BE2C (cell line): ENCODE results near the gene LCT.
A peak's percentile ranks its signal among the peaks of the same experiment; 100 is the strongest.

Experiments used
- DNase-seq: peaks from one replicate; pipeline ENCODE4 v3.0.0-alpha.2; 2020
- H3K27me3 ChIP-seq: fragments of 250-450 bp; sonication (Bioruptor Pico); 2 replicates; pipeline ENCODE4 v1.5.1; 2020; ENCODE audit warnings: mild to moderate bottlenecking
- H3K36me3 ChIP-seq: fragments of 250-450 bp; sonication (Bioruptor Pico); 2 replicates; pipeline ENCODE4 v1.5.1; 2020; ENCODE audit warnings: mild to moderate bottlenecking
- H3K4me1 ChIP-seq: fragments of 250-450 bp; sonication (Bioruptor Pico); 2 replicates; pipeline ENCODE4 v1.5.1; 2020
- H3K4me3 ChIP-seq: 2 replicates; pipeline ENCODE4 v1.5.1; 2011; ENCODE audit warnings: low read depth, low read length
- H3K9me3 ChIP-seq: fragments of 250-450 bp; sonication (Bioruptor Pico); 2 replicates; pipeline ENCODE4 v1.5.1; 2020
- TF ChIP-seq, protein P1 (sequence below): IDR thresholded peaks from 2 replicates; pipeline ENCODE4 v1.5.1; 2012; ENCODE audit warnings: mild to moderate bottlenecking, low read depth, low read length

Gene LCT

DNA sequence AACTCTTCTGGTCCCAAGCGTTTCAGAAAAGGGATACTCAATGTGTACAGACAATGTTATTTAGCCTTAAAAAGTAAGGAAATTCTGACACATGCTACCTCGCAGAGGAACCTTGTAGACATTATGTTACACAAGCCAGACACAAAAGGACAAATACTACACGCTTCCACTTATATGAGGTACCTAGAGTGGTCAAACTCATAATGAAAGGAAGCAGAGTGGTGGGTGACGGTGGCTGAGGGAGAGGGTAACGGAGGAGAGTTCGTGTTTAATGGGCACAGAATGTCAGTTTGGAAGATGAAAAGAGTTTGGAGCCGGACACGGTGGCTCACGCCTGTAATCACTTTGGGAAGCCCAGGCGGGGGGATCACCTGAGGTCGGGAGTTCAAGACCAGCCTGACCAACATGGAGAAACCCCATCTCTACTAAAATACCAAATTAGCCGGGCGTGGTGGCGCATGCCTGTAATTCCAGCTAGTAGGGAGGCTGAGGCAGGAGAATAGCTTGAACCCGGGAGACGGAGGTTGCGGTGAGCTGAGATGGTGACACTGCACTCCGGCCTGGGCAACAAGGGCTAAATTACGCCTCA lies 37.9 kb upstream of the LCT start:
- H3K27me3 ChIP-seq, result no peaks in the 10 kb centered on the region
- H3K9me3 ChIP-seq, result no peaks in the 10 kb centered on the region
- TF ChIP-seq, protein P1, sequence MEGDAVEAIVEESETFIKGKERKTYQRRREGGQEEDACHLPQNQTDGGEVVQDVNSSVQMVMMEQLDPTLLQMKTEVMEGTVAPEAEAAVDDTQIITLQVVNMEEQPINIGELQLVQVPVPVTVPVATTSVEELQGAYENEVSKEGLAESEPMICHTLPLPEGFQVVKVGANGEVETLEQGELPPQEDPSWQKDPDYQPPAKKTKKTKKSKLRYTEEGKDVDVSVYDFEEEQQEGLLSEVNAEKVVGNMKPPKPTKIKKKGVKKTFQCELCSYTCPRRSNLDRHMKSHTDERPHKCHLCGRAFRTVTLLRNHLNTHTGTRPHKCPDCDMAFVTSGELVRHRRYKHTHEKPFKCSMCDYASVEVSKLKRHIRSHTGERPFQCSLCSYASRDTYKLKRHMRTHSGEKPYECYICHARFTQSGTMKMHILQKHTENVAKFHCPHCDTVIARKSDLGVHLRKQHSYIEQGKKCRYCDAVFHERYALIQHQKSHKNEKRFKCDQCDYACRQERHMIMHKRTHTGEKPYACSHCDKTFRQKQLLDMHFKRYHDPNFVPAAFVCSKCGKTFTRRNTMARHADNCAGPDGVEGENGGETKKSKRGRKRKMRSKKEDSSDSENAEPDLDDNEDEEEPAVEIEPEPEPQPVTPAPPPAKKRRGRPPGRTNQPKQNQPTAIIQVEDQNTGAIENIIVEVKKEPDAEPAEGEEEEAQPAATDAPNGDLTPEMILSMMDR, result no peak
- peak overlapping the region; percentile 69 for H3K4me3 ChIP-seq
- no peaks in the 10 kb centered on the region for H3K4me1 ChIP-seq
- H3K36me3 ChIP-seq, result peaks cover 9% of the 10 kb centered on the region; the same call in 1 of the 2 replicates
- no peak for DNase-seq

DNA sequence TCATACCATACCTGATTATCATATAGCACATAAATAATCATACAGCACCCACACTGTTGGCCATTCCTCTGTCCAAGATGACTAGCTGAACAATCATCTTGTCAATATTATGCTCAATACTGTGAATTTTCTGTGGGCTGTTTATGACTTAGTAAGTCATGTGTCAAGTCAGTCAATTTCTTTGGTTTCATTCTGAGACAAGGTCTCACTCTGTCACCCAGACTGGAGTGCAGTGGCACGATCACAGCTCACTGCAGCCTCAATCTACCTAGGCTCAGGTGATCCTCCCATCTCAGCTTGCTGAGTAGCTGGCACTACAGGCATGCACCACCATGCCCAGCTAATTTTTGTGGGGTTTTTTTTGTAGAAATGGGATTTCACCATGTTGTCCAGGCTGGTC lies 33.6 kb upstream of the LCT start:
- no peak for DNase-seq
- Histone ChIP-seq H3K27me3 (no peaks in the 10 kb centered on the region), H3K9me3 (no peaks in the 10 kb centered on the region), H3K4me3 (no peak overlapping the region), H3K4me1 (no peaks in the 10 kb centered on the region), H3K36me3 (peaks cover 26% of the 10 kb centered on the region)
- TF ChIP-seq, protein P1, result no peak

DNA sequence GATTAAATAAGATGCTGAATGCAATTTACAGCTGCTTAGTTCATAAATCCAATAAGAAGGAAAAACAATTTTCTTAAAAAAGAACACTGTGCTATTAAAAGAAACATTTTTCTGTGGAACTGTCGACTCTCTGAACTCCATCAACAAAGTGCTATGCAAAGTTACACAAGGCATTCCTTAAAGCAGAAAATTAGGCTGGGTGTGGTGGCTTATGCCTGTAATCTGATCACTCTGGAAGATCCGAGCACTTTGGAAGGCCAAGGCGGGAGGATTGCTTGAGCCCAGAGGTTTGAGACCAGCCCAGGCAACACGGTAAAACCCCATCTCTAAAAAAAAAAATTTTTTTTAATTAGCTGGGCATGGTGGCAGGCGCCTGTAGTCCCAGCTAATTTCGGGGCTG lies 26.2 kb upstream of the LCT start:
- Histone ChIP-seq H3K27me3 (no peaks in the 10 kb centered on the region), H3K4me1 (no peaks in the 10 kb centered on the region), H3K4me3 (no peak overlapping the region), H3K36me3 (peaks cover 25% of the 10 kb centered on the region), H3K9me3 (no peaks in the 10 kb centered on the region)
- TF ChIP-seq, protein P1, result no peak
- DNase-seq, result no peak

DNA sequence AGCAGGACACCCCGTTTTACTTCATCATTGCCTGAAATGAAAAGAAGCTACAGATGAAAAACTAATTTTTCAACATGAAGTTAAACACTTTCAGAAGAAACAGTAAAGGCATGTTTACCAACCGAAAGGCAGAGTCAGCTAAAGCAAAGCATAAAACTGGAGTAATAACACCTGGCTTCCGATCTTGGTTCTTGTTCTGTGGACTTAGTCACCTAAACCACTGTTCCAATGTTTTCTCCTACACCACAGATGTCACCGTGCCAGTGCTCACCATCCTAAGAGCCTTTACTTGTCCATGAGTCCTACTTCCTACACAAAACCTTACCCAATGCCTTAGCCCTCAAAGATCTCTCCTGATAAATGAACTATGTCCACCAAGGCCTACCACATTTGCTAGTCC lies 25.7 kb upstream of the LCT start:
- Histone ChIP-seq H3K36me3 (peaks cover 21% of the 10 kb centered on the region), H3K9me3 (no peaks in the 10 kb centered on the region), H3K4me1 (no peaks in the 10 kb centered on the region), H3K4me3 (no peak overlapping the region), H3K27me3 (no peaks in the 10 kb centered on the region)
- TF ChIP-seq, protein P1, result no peak
- no peak for DNase-seq

DNA sequence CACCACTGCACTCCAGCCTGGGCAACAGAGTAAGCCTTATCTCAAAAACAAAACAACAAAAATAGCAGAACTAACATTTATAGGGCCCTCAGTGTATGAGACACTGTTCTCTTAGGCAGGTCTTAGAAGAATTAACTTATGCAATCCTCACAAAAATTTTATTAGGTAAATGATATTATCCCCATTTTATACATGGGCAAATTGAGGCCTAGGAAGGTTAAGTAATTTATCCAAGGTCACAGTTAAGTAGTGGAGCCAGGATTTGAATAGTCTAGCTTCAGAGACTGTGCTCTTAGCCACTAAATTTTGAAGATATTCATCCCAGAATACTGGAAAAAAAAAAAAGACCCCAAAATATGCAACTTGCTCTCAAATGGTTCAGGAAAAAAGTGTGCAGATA lies 16.4 kb upstream of the LCT start:
- peaks cover 12% of the 10 kb centered on the region for H3K36me3 ChIP-seq
- TF ChIP-seq, protein P1, result no peak
- H3K4me3 ChIP-seq, result no peak overlapping the region
- no peaks in the 10 kb centered on the region for H3K4me1 ChIP-seq
- no peak for DNase-seq
- H3K27me3 ChIP-seq, result no peaks in the 10 kb centered on the region
- no peaks in the 10 kb centered on the region for H3K9me3 ChIP-seq

DNA sequence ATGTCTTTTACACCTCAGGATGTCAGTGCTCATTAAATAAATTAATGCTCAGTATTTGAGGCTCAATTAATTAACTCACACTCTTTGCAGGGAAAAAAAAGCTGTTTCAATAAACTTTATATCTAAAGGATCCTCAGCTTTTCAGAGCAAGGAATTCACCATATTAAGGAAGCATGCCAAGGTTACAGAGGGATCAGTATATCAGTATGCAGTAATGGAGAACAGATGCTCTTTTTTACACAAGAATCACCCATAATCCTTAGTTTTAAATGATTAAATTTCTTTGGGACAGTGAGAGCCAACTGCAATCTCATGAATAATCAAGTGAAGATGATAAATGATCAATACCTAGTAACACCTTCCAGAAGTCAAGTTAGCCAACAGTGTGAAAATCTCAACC lies 14.9 kb upstream of the LCT start:
- peaks cover 12% of the 10 kb centered on the region for H3K36me3 ChIP-seq

More for the DNA sequence above, 14.9 kb upstream of the LCT start:
- H3K4me3 ChIP-seq, result no peak overlapping the region
- TF ChIP-seq, protein P1, result no peak
- H3K27me3 ChIP-seq, result no peaks in the 10 kb centered on the region
- DNase-seq, result no peak
- no peaks in the 10 kb centered on the region for H3K9me3 ChIP-seq
- no peaks in the 10 kb centered on the region for H3K4me1 ChIP-seq
